SK-N-MC (cell line): Measurements from ENCODE around the gene MBD5.

Source experiments
- EZH2 ChIP-seq: fragments of 200-600 bp; sonication (generic); IDR thresholded peaks from one replicate; pipeline ENCODE4 v1.6.1; 2017; ENCODE audit warnings: antibody characterized with exemption
- FOXP2 ChIP-seq: optimal IDR thresholded peaks from 2 replicates; pipeline ENCODE3; 2011; ENCODE audit warnings: mild to moderate bottlenecking, moderate library complexity; ENCODE audit not compliant: insufficient read depth; ENCODE audit errors: extremely low read length, control extremely low read depth
- POLR2AphosphoS5 ChIP-seq: IDR thresholded peaks from 2 replicates; pipeline ENCODE4 v1.6.1; 2012; ENCODE audit warnings: mild to moderate bottlenecking, low read depth, low read length, borderline replicate concordance

- TF ChIP-seq POLR2AphosphoS5 = no peak
- no peak for TF ChIP-seq EZH2
- no peak for TF ChIP-seq FOXP2
These were observed 7.0 kb upstream of the MBD5 start for GRCh38 chr2:148013876-148014275.
